ENCODE results near the gene TEF.

The TEF gene

GRCh38 chr22:41353862-41354575, 27.7 kb upstream of the TEF start:
- DNase-seq (ENCODE audit: low read depth, low spot score) = no peak

- DNase-seq (ENCODE audit: low read depth, low spot score) = no peak
Measured at GRCh38 chr22:41354979-41355378, 26.8 kb upstream of the TEF start.

DNA sequence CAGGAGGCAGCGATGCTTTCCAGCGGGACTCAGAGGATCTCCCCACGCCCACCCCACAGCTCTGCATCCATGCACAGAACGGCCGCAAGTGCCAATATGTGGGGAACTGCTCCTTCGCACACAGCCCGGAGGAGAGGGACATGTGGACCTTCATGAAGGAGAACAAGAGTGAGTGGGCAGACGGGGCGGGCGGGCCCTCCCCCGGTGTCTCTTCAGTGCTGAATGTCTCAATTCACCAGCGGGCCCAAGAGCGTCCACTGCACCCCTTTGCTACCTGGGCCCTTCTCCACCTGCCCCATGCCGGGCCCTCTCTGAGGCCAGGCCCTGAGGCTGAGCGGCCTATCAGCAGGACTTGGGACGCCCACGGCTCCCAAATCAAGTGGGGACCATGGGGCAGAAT, 25.8 kb upstream of the TEF start:
- DNase-seq (ENCODE audit: low read depth, low spot score) = no peak

DNA sequence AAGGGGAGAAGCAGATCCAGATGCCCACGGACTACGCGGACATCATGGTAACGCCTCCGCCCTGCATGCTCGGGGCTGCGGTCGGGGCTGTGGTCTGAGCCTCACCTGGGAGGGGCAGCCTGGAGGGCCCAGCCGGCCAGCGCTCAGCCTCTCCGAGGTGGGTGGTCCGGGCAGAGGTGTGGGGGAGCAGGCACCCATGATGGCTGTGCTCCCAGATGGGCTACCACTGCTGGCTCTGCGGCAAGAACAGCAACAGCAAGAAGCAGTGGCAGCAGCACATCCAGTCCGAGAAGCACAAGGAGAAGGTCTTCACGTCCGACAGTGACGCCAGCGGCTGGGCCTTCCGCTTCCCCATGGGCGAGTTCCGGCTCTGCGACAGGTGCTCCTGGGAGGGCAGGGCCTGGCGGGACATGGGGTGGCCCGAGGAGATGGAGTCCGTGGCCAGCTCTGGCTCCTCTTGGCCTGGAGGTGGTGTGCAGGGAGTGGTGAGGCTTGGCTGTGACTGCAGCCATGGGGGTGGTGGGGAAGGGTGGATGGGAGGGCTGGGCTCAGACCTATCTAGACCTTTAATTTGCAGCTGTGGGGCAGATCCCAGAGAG, 25.2 kb upstream of the TEF start:
- DNase-seq (ENCODE audit: low read depth, low spot score) = no peak

DNA sequence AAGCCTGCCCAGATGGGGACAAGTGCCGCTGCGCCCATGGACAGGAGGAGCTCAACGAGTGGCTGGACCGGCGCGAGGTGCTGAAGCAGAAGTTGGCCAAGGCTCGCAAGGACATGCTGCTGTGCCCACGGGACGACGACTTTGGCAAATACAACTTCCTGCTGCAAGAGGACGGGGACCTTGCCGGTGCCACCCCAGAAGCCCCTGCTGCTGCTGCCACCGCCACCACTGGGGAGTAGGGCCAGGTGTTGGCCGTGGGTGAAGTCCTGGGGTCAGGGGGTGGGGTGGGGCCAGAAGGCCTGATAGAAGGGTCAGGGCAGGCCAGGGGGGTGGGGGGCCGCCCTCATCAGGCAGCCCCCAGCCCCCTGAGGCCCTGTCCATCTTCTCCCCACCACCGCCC, 24.6 kb upstream of the TEF start:
- no peak for DNase-seq (ENCODE audit: low read depth, low spot score)

- no peak for DNase-seq (ENCODE audit: low read depth, low spot score)
Measured at GRCh38 chr22:41358927-41359326, 22.8 kb upstream of the TEF start.

- DNase-seq (ENCODE audit: low read depth, low spot score) = no peak
Measured at GRCh38 chr22:41359376-41359775, 22.4 kb upstream of the TEF start.

DNA sequence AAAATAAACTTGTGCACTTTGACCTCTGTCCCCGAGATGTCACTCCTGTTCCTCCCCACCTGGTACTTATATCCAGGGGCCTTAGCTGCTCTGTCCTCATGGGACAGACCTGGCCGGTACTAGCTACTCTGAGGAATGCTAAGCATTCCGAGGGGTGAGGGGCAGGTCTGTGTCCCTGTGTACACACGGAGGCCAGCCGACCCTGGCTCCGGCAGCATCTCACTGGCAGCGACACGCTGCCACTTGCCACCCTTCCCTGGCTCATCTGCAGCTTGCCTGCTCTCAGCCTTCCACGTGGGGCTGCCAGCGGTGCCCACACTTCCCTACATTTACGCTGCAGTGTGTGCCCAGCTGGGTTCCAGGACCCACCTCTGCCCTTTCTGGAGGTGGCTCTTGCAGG, 21.6 kb upstream of the TEF start:
- DNase-seq (ENCODE audit: low read depth, low spot score) = peak; percentile 54

GRCh38 chr22:41361716-41362310, 19.9 kb upstream of the TEF start:
- peak; percentile 23 for DNase-seq (ENCODE audit: low read depth, low spot score)

DNA sequence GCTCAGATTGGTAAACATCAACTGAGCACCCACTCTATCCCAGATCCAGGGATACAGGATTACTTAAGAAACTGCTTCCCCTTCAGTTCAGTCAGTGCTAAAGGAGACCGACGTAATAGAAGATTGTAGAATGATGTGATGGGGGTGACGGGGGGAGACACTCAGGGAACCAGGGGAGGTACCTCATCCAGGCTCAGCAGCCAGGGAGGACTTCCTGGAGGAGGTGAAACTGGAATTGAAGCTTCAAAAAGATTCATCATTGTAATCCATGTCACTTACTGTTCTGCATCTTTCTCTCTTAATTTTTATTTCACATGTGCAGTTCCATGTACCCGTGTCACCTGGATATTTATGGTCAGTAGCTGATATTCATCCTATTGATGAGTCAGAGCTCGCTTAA, 19.1 kb upstream of the TEF start:
- DNase-seq (ENCODE audit: low read depth, low spot score) = no peak

DNA sequence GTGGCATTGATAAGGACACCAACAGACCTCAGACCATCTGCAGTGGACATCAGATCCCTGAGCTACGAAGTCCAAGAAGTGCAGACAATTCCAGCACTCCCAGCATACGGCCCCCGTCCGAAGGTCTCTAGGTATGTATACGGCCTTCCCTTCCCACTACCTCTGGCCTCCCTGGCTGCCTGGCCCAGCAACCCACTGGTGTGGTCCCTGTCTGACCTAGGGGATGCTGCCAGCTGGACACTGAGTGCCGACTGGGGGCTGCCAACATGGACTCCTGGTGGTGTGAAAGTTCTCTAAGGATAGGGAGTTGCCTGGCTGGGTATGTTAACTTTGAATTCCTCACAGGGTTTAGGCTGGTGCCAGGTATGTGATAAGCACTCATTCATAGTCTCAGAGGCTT, 17.5 kb upstream of the TEF start:
- DNase-seq (ENCODE audit: low read depth, low spot score) = no peak

DNA sequence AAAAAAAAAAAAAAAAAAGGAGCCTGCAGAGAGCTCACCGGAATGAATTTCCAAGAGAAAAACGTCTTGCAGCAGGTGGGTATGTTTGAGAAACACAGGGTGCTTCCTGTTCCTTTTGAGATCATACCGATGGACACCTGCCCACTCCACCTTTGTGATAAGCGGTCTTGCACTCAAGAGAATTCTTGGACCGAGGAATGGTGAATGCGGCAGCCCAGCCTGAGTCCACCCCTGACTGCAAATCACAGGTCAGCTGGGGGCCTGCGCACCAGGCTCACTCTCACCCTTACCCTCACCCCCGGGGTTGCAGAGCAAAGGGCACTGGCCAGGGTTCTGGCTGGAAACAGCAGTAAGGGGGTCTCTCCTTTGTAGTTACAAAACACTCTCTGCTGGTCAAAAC, 16.8 kb upstream of the TEF start:
- DNase-seq (ENCODE audit: low read depth, low spot score) = no peak

DNA sequence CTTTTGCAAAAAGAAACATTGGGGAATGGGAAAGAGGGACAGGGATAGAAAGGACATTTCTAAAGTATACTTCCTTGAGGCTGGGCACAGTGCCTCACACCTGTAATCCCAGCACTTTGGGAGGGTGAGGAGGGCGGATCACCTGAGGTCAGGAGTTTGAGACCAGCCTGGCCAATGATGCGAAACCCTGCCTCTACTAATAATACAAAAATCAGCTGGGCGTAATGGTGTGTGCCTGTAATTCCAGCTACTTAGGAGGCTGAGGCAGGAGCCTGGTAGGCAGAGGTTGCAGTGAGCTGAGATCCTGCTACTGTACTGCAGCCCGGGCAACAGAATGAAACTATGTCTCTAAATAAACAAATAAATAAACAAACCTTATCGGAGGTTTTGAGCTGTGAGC, 16.3 kb upstream of the TEF start:
- no peak for DNase-seq (ENCODE audit: low read depth, low spot score)

GRCh38 chr22:41366323-41367029, 15.3 kb upstream of the TEF start:
- no peak for DNase-seq (ENCODE audit: low read depth, low spot score)

GRCh38 chr22:41367039-41367679, 14.6 kb upstream of the TEF start:
- DNase-seq (ENCODE audit: low read depth, low spot score) = peak; percentile 99

DNA sequence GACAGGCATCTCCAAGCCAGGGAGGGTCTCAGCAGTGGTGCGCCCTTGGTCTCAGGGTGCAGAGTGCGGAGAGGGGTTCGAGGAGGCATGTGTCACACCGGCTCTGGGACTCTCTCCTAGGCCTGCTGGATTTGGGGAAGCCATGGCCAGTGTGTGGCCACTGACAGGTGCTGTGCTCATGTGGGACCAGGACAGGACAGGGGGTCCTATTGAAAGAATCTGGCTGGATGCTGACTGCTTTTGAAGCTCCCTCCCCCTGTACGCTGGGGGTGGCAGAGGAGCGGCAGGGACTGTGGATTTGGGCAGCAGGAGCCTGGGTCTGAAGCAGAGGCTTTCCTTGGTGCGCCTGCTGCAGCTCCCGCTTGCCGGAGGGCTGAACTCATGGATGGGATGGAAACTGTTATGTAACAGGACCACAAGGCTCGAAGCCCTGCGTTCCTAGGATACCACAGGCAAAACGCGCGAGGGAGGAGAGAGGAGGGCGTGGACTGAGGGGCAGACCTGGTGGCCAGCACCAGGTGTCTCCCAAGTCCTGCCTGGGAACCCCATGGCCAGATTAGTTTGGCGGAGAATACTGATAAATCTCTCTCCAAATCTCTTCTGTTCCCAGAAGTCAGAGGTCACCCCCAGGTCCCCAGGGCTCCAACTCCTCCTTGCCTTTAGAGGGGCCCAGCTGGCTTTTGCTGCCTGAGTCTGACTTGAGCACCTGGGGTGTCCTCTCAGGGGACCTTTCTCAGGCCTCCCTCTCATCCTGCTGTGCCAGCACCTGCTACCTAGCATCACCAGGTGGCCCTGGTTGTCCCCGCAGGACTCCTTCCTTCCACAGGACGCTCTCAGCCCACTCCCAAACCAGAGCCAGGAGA, 13.8 kb upstream of the TEF start:
- peak; percentile 64 for DNase-seq (ENCODE audit: low read depth, low spot score)

- no peak for DNase-seq (ENCODE audit: low read depth, low spot score)
Measured at GRCh38 chr22:41368543-41369423, 13.0 kb upstream of the TEF start.

DNA sequence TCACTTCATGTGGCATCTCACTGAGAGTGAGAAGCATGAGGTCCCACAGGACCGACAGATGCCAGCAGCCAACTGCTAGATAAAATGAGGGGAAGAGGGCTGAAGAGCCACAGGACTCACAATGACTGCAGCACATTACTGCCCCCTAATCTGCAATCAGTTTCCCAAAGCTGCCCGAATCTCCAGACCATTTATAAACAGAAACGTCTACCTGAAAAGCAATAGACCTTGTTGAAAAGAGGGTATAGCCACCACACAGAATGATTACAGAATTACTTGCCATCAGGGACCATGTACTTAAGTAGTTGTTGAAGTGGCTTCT, 12.4 kb upstream of the TEF start:
- no peak for DNase-seq (ENCODE audit: low read depth, low spot score)

GRCh38 chr22:41369837-41370236, 11.9 kb upstream of the TEF start:
- no peak for DNase-seq (ENCODE audit: low read depth, low spot score)

- DNase-seq (ENCODE audit: low read depth, low spot score) = no peak
Measured at GRCh38 chr22:41377846-41378245, 3.9 kb upstream of the TEF start.

DNA sequence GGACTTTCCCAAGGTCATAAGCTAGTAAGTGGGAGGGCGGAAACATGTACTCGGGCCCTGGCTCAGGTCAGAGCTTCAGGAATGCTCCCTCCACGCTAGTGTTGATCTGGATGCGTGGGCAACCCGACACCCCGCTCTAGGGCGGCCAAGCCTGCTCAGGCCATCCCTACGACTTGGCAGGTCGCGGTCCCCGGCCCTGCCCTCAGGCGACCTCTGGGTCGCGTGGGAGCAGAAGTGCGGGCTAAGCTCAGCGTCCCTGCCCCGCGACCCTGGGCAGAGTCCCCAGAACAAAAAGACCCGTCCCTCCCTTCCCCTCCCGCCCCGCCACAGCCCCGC, 781 bp upstream of the TEF start:
- no peak for DNase-seq (ENCODE audit: low read depth, low spot score)

Data from astrocyte of the hippocampus (primary cell).